ENCODE measurements around the gene GRAMD2B. TPM values are rescaled to one million over a fixed set of nuclear protein-coding genes. Genes with fewer than 3 reads are reported as not detected.

Gene GRAMD2B
- total and polyA plus RNA-seq, 2 of the 8 experiments (the other 6 are each of a cell fraction or from before 2014, with no cell fraction given) = 6.4 to 9.4 TPM

DNA sequence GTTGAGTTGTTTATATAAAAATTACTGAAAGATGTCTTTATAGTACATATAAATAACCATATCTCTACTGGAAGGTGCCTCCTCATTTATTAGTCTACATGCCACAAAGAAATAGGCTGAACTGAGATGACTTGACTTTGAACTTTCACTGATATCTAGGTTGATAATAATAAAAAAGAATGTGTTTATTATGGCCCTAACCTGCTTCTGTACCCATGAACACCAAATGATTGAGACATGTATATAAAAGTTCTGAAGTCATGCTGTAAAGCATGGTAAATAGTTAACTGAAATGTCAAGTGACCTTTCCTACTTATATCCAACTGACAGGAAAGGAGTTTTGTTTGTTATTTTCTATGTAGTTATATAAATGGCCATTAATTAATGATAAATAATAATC, 33.2 kb upstream of the GRAMD2B start (continued):
- TF ChIP-seq, protein P1, sequence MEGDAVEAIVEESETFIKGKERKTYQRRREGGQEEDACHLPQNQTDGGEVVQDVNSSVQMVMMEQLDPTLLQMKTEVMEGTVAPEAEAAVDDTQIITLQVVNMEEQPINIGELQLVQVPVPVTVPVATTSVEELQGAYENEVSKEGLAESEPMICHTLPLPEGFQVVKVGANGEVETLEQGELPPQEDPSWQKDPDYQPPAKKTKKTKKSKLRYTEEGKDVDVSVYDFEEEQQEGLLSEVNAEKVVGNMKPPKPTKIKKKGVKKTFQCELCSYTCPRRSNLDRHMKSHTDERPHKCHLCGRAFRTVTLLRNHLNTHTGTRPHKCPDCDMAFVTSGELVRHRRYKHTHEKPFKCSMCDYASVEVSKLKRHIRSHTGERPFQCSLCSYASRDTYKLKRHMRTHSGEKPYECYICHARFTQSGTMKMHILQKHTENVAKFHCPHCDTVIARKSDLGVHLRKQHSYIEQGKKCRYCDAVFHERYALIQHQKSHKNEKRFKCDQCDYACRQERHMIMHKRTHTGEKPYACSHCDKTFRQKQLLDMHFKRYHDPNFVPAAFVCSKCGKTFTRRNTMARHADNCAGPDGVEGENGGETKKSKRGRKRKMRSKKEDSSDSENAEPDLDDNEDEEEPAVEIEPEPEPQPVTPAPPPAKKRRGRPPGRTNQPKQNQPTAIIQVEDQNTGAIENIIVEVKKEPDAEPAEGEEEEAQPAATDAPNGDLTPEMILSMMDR (IDR thresholded peaks at IDR 0.05; ENCODE audit: control extremely low read depth in 1 of 3, insufficient read depth in 1 of 3, low read depth in 1 of 3, low read length in 3 of 3) = no peak
- TF ChIP-seq CHD2 (IDR thresholded peaks at IDR 0.05; ENCODE audit: low read length) (no peak), RBBP5 (IDR thresholded peaks at IDR 0.05; ENCODE audit: borderline replicate concordance, low read depth, low read length) (no peak)

Measured in H1 (cell line).